HG03039 (cell line): ENCODE measurements around the gene NFKBIE.

Source experiments
- ATAC-seq: cut with Tn5 transposase; IDR thresholded peaks from one replicate; pipeline ENCODE4 v1.9.1; 2021; ENCODE audit warnings: mild to moderate bottlenecking, moderate library complexity; ENCODE audit not compliant: unreplicated experiment

NFKBIE gene

GRCh38 chr6:44297063-44298038 is 32.0 kb upstream of the NFKBIE start:
- ATAC-seq = no peak

DNA sequence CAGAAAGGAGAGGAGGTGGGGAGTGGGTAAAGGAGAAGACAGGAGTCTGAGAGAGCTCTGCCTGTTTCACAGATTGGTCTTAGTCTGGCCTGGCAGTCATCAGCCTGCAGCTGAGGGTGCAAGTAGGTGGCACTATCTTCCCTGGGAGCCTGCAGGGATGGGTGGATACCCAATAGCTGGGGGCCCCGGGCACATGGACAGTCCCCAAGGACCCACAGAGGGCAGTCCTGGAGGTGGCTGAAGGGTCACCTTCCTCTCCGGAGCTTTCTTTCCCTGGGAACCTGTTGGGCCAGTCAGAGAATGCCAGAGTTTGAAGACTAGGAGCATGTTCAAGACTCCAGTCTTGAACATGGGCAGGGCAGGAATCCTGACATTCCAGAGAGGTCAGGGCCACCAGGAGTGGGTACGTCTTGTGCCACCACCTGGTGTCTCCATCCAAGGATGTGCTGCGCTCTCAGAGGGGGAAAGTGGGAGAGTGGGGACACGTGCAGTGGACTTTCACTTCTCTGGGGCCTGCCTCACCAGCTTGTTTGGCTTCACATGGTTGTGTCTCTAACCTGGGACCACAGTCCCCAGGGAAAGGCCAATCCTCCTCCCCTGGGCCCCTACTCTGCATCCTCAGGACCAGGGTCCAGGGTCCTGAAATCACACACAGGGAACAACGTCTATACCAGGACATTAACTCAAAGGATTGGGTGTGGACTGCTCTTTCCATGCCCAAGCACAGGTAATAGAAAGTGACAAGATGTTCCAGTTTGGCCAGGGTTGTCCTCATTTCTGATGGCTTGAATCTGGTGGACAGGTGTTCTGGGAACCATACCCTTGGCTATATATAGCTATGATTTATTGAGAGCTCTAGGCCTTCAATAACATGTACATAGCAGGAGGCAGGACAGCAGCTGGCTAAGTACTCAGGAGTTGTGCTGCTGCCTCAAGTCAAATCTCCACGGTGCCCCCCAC is 29.8 kb upstream of the NFKBIE start:
- no peak for ATAC-seq

GRCh38 chr6:44292661-44293365 is 27.5 kb upstream of the NFKBIE start:
- ATAC-seq = no peak

- ATAC-seq = no peak
Observed at GRCh38 chr6:44291841-44292240, 26.5 kb upstream of the NFKBIE start.

DNA sequence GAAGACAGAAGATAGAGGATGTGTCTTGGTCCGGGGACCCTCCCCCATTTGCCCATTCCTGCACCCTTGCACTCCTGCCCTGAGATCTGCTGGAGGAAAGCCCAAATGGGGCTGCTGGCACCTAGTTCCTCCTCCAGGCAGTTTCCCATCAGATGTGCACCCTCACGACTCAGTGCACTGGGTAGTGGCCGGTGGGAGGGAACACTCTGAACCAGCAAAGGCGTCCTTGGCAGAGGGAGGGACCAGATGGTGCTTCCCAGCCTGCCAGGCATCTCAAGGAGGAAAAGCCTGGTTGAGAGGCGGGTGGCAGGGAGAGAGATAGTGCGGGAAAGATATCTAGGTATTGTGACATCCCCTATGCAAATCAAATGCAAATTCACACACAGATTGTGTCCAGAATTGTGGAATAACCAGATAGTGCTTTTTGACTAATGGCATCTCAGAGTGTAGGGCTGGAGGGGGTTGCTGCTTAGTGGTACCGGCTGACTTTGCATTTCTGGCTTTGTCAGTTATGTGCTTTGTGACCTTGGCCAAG is 24.4 kb upstream of the NFKBIE start:
- no peak for ATAC-seq

- no peak for ATAC-seq
Observed at GRCh38 chr6:44286747-44287146, 21.4 kb upstream of the NFKBIE start.

DNA sequence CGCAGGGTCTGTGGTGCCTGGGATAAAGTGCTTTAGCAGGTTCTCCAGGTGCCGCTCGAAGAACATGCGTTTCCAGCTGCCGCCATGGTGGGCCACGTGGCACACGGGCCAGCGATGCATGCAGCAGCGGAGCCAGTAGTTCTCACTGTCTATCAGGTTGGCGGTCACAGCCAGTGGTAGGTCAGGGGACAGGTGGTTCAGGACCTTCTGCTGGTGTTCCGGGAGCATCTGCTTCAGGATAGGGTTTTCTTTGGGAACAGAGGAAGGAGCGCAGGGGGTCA is 20.9 kb upstream of the NFKBIE start:
- ATAC-seq = no peak

- ATAC-seq = no peak
Observed at GRCh38 chr6:44285552-44286284, 20.4 kb upstream of the NFKBIE start.

GRCh38 chr6:44284867-44285266 is 19.5 kb upstream of the NFKBIE start:
- no peak for ATAC-seq

DNA sequence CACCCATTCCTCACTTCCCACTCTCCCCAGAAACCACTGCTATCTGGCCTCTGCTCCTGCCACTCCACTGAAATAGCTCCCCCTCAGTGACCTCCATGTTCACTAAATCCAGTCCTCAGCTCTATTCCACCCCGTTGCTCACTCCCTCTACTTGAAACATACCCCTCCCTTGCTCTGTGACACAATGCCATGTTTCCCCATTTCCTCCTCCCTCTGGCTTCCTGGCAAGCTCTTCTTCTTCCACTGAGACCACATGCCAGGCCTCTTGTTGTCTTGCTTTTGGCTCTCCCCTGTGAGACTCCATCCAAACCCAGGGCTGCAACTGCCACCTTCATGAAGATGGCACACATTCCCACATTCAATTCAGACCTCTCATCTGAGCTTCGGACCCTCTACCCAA is 18.8 kb upstream of the NFKBIE start:
- no peak for ATAC-seq

DNA sequence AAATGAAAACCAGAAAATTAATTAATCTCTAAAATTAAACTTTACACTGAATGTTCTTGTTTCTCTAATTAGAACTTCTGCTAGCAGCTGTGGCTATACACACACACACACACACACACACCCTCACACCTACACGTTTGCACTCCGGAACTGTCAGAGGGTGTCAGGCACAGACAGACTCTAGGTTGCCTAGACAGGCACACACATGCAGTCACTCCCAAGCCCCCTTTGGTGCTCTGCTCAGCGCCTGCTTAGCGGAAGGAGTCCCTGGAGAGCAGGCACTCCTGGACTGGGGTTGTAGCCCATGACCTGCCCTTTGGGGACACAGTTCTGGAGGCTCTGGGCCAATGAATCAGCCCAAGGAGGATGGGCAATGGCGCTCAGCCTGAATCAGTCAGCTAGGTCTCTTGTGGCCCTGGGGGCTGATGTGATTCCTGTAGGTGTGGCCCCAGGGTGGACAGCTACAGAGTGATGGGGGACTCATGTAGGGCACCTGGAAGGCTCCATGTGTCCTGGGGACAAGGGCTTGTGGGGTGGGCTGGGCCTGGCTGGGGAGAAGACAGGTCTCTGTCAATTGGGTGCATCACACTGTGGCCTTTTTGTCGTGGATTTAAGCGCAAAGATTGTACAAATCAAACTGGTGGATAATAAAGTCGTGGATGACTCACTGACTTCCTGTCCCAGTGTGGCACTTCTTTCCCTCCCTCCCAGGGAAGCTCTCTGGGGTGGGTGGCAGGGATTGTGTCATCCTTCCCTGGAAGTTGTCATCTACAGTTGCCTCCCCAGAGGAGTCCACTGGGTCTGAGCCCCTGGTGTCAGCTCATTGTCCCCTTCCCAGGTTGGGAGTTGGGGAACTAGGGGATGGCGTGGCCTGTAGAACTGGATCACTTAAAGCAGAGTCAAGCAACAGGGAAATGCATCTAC is 13.7 kb upstream of the NFKBIE start:
- ATAC-seq = no peak

DNA sequence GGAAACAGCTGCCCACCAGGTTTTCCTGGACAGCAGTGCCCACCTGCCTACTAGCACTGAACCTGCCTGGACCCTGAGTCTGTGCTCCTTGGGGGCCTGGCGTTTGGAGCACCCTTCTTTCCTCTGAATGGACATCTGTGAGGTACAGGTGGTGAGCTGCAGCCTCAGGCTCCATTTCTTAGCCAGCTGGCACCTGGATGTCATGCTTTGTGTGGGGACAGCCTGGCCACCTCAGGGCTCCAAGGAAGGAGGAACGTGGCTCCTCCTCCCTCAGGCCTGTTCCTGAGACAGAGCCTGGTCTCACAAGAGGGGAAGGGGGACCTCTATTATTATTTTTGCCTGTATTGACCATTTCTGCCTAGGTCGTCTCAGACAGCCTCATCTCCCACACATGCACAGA is 13.0 kb upstream of the NFKBIE start:
- ATAC-seq = no peak

GRCh38 chr6:44277763-44278162 is 12.4 kb upstream of the NFKBIE start:
- ATAC-seq = no peak

DNA sequence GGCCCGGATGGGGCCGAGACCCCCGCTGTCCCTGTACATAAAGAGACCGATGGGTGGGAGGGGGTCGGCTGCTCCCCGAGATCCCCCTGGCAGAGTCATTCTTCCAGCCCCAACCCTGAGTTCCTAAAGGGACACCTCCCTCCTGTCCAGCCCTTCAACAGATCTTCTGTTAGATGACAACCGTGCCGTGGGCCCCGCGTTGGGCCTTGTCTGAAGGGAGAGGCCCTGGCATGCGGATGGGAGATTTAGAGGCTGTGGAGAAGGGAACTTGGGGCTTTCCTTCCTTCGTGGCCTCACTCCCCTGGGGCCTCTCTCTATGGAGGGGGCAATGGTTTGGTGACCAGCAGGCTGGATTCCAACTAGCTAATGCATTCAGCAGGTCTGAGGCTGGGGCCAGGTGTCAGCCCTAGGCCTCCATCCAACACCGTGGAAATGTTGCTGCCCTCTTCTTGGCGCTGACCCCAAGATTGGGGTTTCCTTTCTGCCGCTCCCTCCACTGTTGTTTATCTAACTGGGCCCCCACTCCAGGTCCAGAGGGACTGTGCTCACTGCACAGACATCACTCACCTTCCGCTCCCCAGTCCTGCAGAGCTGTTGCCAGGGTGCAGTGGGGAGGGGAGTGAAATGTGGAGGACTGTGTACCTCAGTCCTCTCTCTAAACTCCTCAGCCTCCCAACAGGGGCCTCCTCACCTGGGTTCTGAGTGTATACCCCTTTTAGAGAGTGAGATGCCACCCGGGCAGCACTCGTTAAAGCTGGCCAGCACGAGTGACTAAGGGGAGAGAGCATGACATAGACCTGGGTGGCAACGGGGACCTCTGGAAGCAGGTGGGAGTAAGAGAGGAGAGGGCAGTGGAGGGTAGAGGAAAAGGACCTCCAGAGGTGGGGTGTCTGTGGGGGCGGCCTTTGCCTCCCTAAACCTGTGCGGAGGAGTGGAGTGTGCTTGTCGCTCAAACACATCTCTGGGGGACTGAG is 11.6 kb upstream of the NFKBIE start:
- ATAC-seq = no peak

- no peak for ATAC-seq
Observed at GRCh38 chr6:44275749-44276648, 10.6 kb upstream of the NFKBIE start.

GRCh38 chr6:44275271-44275748 is 10.0 kb upstream of the NFKBIE start:
- no peak for ATAC-seq

DNA sequence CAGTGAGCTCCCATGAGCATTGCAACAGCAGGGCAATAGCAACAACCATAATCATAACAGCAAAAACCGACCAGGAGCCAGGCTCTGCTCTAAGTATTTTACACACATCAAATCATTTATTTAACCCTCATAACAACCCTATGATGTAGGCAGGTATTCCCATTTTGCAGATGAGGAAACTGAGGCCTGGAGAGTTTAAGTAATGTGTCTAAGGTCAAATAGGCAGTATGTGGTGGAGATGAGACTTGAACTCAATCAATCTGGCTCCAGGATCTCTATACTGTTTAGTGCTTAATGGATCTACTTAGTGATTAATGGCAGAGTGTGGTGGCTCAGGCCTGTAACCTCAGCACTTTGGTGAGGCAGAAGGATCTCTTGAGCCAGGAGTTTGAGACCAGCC is 8.3 kb upstream of the NFKBIE start:
- no peak for ATAC-seq
